ENCODE data around the gene UBR2.

- TF ChIP-seq CTCF (IDR thresholded peaks at IDR 0.05) (no peak), POLR2A (IDR thresholded peaks at IDR 0.05) (no peak)
These were observed 146.5 kb downstream of the UBR2 start for GRCh38 chr6:42710316-42710715.

All from lower leg skin (tissue), 3 donors.